ENCODE results near the gene SNUPN.
"Not testable (repeated sequence)": the region's sequence is repeated elsewhere in the genome, so short reads cannot be mapped to it uniquely, and the experiment has no call there.

The SNUPN gene

GRCh38 chr15:75653347-75653913 lies 27.9 kb upstream of the SNUPN start:
- no peak for DNase-seq

- DNase-seq, result no peak
These were observed 26.5 kb upstream of the SNUPN start for GRCh38 chr15:75651810-75652543.

- DNase-seq, result no peak
These were observed 25.6 kb upstream of the SNUPN start for GRCh38 chr15:75650908-75651809.

- no peak for DNase-seq
These were observed 24.3 kb upstream of the SNUPN start for GRCh38 chr15:75649848-75650247.

- no peak for DNase-seq
These were observed 23.7 kb upstream of the SNUPN start for GRCh38 chr15:75649045-75649761.

GRCh38 chr15:75648156-75649000 lies 22.9 kb upstream of the SNUPN start:
- no peak for DNase-seq

GRCh38 chr15:75647370-75648155 lies 22.0 kb upstream of the SNUPN start, which contains the start of gene SNX33:
Gene SNX33, plus strand, starts transcription at chr15:75647912. Its CDS starts 1,191 bp downstream, at chr15:75649103.
- peak; percentile 81 for DNase-seq

- peak; percentile 70 for DNase-seq
These were observed 21.4 kb upstream of the SNUPN start for GRCh38 chr15:75646944-75647364.

- DNase-seq, result no peak
These were observed 20.8 kb upstream of the SNUPN start for GRCh38 chr15:75646112-75646943.

GRCh38 chr15:75644376-75644775 lies 18.9 kb upstream of the SNUPN start:
- no peak for DNase-seq

- no peak for DNase-seq
These were observed 16.1 kb upstream of the SNUPN start for GRCh38 chr15:75641603-75642002.

- DNase-seq, result no peak
These were observed 15.6 kb upstream of the SNUPN start for GRCh38 chr15:75641179-75641503.

GRCh38 chr15:75640483-75641178 lies 15.1 kb upstream of the SNUPN start:
- peak; percentile 71 for DNase-seq

GRCh38 chr15:75639709-75640482 lies 14.4 kb upstream of the SNUPN start, which contains the start of gene IMP3:
Gene IMP3, minus strand, starts transcription at chr15:75640224. Its CDS starts 56 bp downstream, at chr15:75640168.
- peak; percentile 94 for DNase-seq

GRCh38 chr15:75639191-75639708 lies 13.7 kb upstream of the SNUPN start:
- no peak for DNase-seq

- no peak for DNase-seq
These were observed 11.9 kb upstream of the SNUPN start for GRCh38 chr15:75637245-75638009.

- DNase-seq, result no peak
These were observed 10.5 kb upstream of the SNUPN start for GRCh38 chr15:75636026-75636425.

- DNase-seq, result not testable (repeated sequence)
These were observed 8.4 kb upstream of the SNUPN start for GRCh38 chr15:75633922-75634321.
